Natural killer cell (primary cell): ENCODE results near the gene LHX8. TPM values are rescaled to one million over a fixed set of nuclear protein-coding genes. Genes with fewer than 3 reads are reported as not detected.

ENCODE experiments used
- ATAC-seq, 3 donors: fragments of 150-1000 bp in 2 of 3; fragments of 200-7000 bp in 1 of 3; cut with Tn5 transposase; 1 replicate in 1 of 3; 2 replicates in 2 of 3; pipeline ENCODE4 v1.10.0; 2021; ENCODE audit warnings: mild to moderate bottlenecking in 2 of 3, moderate library complexity in 2 of 3
- DNase-seq, 2 donors: peaks; one replicate each; pipeline versions ENCODE4 v3.0.0 to v3.0.0-alpha.2; 2013 to 2021; ENCODE audit warnings: mixed read lengths in 1 of 2
- H3K27ac ChIP-seq: one replicate; pipeline ENCODE4 v1.5.1; 2013; ENCODE audit warnings: mild to moderate bottlenecking, low read length
- H3K27me3 ChIP-seq: one replicate; pipeline ENCODE4 v1.6.1; 2013; ENCODE audit warnings: low read length; ENCODE audit not compliant: control insufficient read depth, insufficient read depth
- H3K36me3 ChIP-seq: one replicate; pipeline ENCODE4 v1.6.1; 2013; ENCODE audit warnings: low read length; ENCODE audit not compliant: control insufficient read depth, insufficient read depth
- H3K4me1 ChIP-seq: one replicate; pipeline ENCODE4 v1.6.1; 2013; ENCODE audit warnings: low read length; ENCODE audit not compliant: control insufficient read depth, insufficient read depth
- H3K4me3 ChIP-seq: one replicate; pipeline ENCODE4 v1.5.1; 2013; ENCODE audit warnings: low read length
- H3K9me3 ChIP-seq: one replicate; pipeline ENCODE4 v1.6.1; 2013; ENCODE audit warnings: low read length; ENCODE audit not compliant: control insufficient read depth, insufficient read depth
- H3K27ac Mint-ChIP-seq, 2 donors: one replicate each; pipeline ENCODE4 v1.8.0; 2022; ENCODE audit warnings: mild to moderate bottlenecking in 2 of 2, mixed read lengths in 2 of 2, moderate library complexity in 1 of 2
- H3K27me3 Mint-ChIP-seq, 2 donors: one replicate each; pipeline ENCODE4 v1.8.0; 2022; ENCODE audit warnings: low read depth in 2 of 2, mixed read lengths in 2 of 2
- H3K36me3 Mint-ChIP-seq: one replicate; pipeline ENCODE4 v1.8.0; 2022; ENCODE audit warnings: mixed read lengths
- H3K4me1 Mint-ChIP-seq, 2 donors: one replicate each; pipeline ENCODE4 v1.8.0; 2022; ENCODE audit warnings: mixed read lengths in 2 of 2
- H3K4me3 Mint-ChIP-seq: one replicate; pipeline ENCODE4 v1.8.0; 2022; ENCODE audit warnings: mild to moderate bottlenecking, moderate library complexity, mixed read lengths
- H3K9me3 Mint-ChIP-seq, 2 donors: one replicate each; pipeline ENCODE4 v1.8.0; 2022; ENCODE audit warnings: mixed read lengths in 2 of 2
- WGBS: methylation state at CpG from one replicate; pipeline ENCODE4 v1.1.7; 2013; ENCODE audit warnings: missing lambda C conversion rate; ENCODE audit not compliant: insufficient coverage; 5-methylcytosine and 5-hydroxymethylcytosine counted together
- intact Hi-C: fragments of 100-400 bp; cut with micrococcal nuclease; formaldehyde crosslinking; loops from one replicate; pipeline ENCODE4 v1.14.2; 2022
- total RNA-seq, 4 donors: library from RNA; stranded (reverse); fragments of 120-200 nt in 1 of 4; gene quantifications; one replicate each; pipeline versions ENCODE4 v1.2.3 to v1.2.4, GENCODE V29; 2013 to 2022
- TF ChIP-seq, protein P1 (sequence below): fragments of 200-600 bp; IDR thresholded peaks from one replicate; pipeline ENCODE4 v1.8.0; 2022; ENCODE audit warnings: antibody characterized with exemption

The LHX8 gene
- total RNA-seq, 3 donors from 2014 or later (not counting 1 experiment from before 2014, with no cell fraction given), result not detected

DNA sequence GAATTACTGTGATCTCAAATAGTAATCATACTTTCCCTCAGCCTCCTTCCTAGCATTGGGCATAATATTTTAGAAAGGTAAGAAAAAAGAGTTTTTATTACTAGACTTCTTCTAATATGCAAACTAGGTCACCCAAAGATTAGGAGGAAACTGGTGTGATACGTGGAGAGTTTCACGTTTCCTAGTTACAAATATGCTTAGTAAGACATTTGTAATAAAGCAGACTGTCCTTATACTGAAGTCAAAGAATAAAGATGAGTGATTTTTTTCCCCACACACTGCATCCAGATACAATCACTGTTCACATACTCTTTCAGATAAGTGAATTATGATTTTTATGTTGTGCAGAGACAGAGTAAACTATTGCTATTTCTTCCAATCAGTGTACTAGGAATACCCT, 17.9 kb downstream of the LHX8 start:
- Mint-ChIP-seq H3K27me3 (no peaks in the 10 kb centered on the region), H3K27ac (no peak overlapping the region), H3K4me1 (no peaks in the 10 kb centered on the region), H3K36me3 (no peaks in the 10 kb centered on the region), H3K9me3 (peaks cover 7 to 14% of the 10 kb centered on the region in 2 donors), H3K4me3 (no peak overlapping the region)
- no peak overlapping the region for H3K4me3 ChIP-seq
- no peaks in the 10 kb centered on the region for H3K9me3 ChIP-seq
- TF ChIP-seq, protein P1, sequence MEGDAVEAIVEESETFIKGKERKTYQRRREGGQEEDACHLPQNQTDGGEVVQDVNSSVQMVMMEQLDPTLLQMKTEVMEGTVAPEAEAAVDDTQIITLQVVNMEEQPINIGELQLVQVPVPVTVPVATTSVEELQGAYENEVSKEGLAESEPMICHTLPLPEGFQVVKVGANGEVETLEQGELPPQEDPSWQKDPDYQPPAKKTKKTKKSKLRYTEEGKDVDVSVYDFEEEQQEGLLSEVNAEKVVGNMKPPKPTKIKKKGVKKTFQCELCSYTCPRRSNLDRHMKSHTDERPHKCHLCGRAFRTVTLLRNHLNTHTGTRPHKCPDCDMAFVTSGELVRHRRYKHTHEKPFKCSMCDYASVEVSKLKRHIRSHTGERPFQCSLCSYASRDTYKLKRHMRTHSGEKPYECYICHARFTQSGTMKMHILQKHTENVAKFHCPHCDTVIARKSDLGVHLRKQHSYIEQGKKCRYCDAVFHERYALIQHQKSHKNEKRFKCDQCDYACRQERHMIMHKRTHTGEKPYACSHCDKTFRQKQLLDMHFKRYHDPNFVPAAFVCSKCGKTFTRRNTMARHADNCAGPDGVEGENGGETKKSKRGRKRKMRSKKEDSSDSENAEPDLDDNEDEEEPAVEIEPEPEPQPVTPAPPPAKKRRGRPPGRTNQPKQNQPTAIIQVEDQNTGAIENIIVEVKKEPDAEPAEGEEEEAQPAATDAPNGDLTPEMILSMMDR, result no peak
- no peaks in the 10 kb centered on the region for H3K27me3 ChIP-seq
- H3K36me3 ChIP-seq, result no peaks in the 10 kb centered on the region
- no CpG with 5 or more reads among the region's 2 CpGs for WGBS
- no peak overlapping the region for H3K27ac ChIP-seq
- ATAC-seq, result no peak
- no peaks in the 10 kb centered on the region for H3K4me1 ChIP-seq
- intact Hi-C loops, result no loop called here
- no peak for DNase-seq

DNA sequence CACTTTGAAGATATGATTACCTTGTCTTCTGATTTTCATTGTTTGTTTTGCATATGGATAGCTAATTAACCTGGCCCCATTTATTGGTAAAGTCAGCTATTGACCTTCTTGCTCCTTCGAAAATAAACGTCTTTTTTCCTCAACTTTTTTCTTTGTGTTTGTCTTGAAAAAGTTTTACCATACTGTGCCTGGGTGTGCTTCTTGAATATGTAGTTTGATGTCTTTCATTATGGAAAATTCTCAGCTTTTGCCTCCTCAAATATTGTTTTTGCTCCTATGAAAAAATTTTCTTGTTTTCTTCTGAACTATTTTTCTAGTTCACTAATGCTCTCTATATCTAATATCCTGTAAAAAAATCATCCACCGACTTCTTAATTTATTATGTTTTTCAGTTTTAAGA, 25.0 kb downstream of the LHX8 start:
- Histone ChIP-seq H3K9me3 (no peaks in the 10 kb centered on the region), H3K27me3 (no peaks in the 10 kb centered on the region), H3K27ac (no peak overlapping the region), H3K4me3 (no peak overlapping the region), H3K36me3 (no peaks in the 10 kb centered on the region), H3K4me1 (no peaks in the 10 kb centered on the region)
- Mint-ChIP-seq H3K4me3 (no peak overlapping the region), H3K9me3 (peaks cover 0 to 11% of the 10 kb centered on the region in 2 donors), H3K27me3 (no peaks in the 10 kb centered on the region), H3K36me3 (peaks cover 13% of the 10 kb centered on the region), H3K4me1 (no peaks in the 10 kb centered on the region), H3K27ac (no peak overlapping the region)
- ATAC-seq (no peak), DNase-seq (no peak)
- intact Hi-C loops, result no loop called here
- TF ChIP-seq, protein P1, result no peak
- 93% methylated on average over 2 of the region's 3 CpGs for WGBS

DNA sequence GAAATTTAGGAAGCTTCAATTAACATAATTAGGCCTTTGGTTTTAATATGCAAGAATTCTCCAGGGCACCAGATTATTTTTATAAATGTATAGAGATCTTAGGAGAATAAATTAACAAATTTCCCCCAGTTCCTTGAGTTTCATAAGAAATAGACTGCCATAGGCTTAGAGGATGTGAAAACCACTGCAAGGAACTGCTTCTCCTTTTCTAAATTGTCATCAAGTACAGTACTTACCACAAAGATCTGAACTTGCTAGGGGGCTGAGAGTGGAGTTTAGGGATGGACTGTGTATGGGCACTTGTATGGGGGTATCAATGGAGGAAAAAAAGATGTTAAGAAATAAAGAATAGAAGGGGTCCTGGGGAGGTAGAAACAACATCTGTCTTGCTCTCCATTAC, 31.1 kb downstream of the LHX8 start:
- no peaks in the 10 kb centered on the region for H3K36me3 ChIP-seq
- no peak overlapping the region for H3K27ac Mint-ChIP-seq
- H3K27me3 ChIP-seq, result no peaks in the 10 kb centered on the region
- H3K9me3 Mint-ChIP-seq, result peaks cover 3 to 6% of the 10 kb centered on the region in 2 donors
- H3K36me3 Mint-ChIP-seq, result no peaks in the 10 kb centered on the region
- H3K4me1 Mint-ChIP-seq, result no peaks in the 10 kb centered on the region
- no peak overlapping the region for H3K4me3 ChIP-seq
- no peaks in the 10 kb centered on the region for H3K9me3 ChIP-seq
- DNase-seq, result no peak
- H3K4me3 Mint-ChIP-seq, result no peak overlapping the region
- H3K27ac ChIP-seq, result no peak overlapping the region
- H3K4me1 ChIP-seq, result no peaks in the 10 kb centered on the region
- no peak for ATAC-seq
- TF ChIP-seq, protein P1, result no peak
- H3K27me3 Mint-ChIP-seq, result no peaks in the 10 kb centered on the region
- intact Hi-C loops, result no loop called here

DNA sequence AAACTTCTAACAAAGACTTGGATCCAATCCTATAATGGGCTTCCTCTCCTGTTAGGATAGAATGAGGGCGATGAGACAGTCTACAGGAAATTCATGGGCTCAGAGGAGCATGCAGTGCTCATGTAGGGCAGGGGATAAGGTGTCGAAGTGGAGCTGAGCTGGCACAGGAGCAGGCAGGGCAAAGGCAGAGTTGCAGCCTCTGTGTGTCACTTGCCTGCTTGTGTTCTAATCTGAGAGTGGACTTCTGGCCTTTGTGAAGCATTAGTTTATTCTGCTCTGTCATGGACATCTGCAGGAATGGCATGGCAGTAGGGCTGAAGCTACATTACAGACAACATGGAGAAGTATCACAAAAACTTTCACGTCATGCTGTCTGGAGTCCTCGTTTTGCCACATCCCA, 32.6 kb downstream of the LHX8 start:
- Histone ChIP-seq H3K9me3 (no peaks in the 10 kb centered on the region), H3K4me1 (no peaks in the 10 kb centered on the region), H3K27me3 (no peaks in the 10 kb centered on the region), H3K27ac (no peak overlapping the region), H3K4me3 (no peak overlapping the region), H3K36me3 (no peaks in the 10 kb centered on the region)
- no peaks in the 10 kb centered on the region for H3K4me1 Mint-ChIP-seq
- H3K4me3 Mint-ChIP-seq, result no peak overlapping the region
- no peaks in the 10 kb centered on the region for H3K27me3 Mint-ChIP-seq
- TF ChIP-seq, protein P1, result no peak
- H3K36me3 Mint-ChIP-seq, result no peaks in the 10 kb centered on the region
- intact Hi-C loops, result no loop called here
- H3K27ac Mint-ChIP-seq, result no peak overlapping the region
- H3K9me3 Mint-ChIP-seq, result peaks cover 3 to 5% of the 10 kb centered on the region in 2 donors
- DNase-seq (no peak), ATAC-seq (no peak)
- 90% methylated on average over 4 of the region's 4 CpGs for WGBS
